Upper lobe of left lung (tissue), 4 donors: ENCODE measurements around the gene KCTD21.

Source experiments
- CTCF ChIP-seq, 6 experiments: fragments of 450-650 bp in 4 of 6; fragments of 200-600 bp in 2 of 6; sonication (generic) in 2 of 6; IDR thresholded peaks; one replicate each; pipeline ENCODE4 v1.5.1; 2016 to 2019; ENCODE audit warnings: antibody characterized with exemption in 6 of 6
- POLR2AphosphoS5 ChIP-seq, 2 donors: sonication (generic); formaldehyde crosslinking; IDR thresholded peaks; one replicate each; pipeline ENCODE4 v1.5.1; 2017; ENCODE audit warnings: antibody characterized with exemption in 2 of 2

GRCh38 chr11:78145511-78146025 is 42.9 kb downstream of the KCTD21 start:
- no peak for TF ChIP-seq CTCF (IDR thresholded peaks at IDR 0.05)
- no peak for TF ChIP-seq POLR2AphosphoS5 (IDR thresholded peaks at IDR 0.05)
